ENCODE results near the gene SRP68. TPM values are rescaled to one million over a fixed set of nuclear protein-coding genes. Genes with fewer than 3 reads are reported as not detected.

Gene SRP68
- total RNA-seq, 1 experiment from 2014 or later = 113 TPM

DNA sequence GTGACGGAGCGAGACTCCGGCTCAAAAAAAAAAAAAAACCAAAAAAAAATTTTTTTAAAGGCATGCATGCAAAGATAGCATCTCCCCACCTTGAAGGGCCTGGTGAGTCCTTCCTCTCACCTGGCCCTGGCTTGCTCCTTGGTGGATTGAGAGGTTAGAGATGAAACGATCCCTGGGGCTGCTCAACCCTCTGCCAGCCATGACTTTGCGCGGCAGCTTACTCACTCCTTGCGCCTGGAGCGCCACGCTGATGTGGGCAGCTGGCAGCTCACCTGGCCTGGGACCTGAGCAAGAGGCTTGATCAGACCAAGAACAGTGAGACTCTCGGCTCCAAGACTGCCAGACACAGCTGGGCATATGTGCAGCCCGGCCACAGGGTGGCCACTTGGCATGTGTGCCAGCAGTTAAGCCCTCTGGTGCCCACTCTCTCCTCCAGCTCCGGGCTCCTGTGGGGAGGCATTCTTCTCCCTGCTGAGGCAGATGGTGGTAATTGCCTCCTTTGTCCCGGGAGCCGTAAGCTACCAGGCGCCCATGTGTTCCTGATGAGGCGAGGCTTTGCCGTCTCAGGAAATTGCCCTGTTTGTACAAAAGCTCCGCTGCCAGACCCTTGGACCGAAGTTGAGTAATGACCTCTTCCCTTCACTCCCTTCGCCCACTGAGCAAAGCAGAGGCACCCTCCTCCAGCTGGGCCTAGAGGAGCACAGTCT is 40.1 kb downstream of the SRP68 start:
- DNase-seq = no peak
- Mint-ChIP-seq H3K27ac (ENCODE audit: unreplicated experiment) (no peak overlapping the region), H3K9me3 (ENCODE audit: unreplicated experiment) (no peaks in the 10 kb centered on the region), H3K4me1 (ENCODE audit: low read depth, unreplicated experiment) (peaks cover 10% of the 10 kb centered on the region), H3K36me3 (ENCODE audit: insufficient read depth, unreplicated experiment) (peaks cover 8% of the 10 kb centered on the region), H3K27me3 (ENCODE audit: insufficient read depth, unreplicated experiment) (no peaks in the 10 kb centered on the region), H3K4me3 (ENCODE audit: unreplicated experiment) (no peak overlapping the region)
- intact Hi-C loops (cut with micrococcal nuclease; ENCODE audit: unreplicated experiment) = no loop called here
- no peak overlapping the region for H3K4me3 ChIP-seq (ENCODE audit: low read depth, low read length)
- peaks cover 11% of the 10 kb centered on the region for H3K4me1 ChIP-seq
- H3K9me3 ChIP-seq = peaks cover 3% of the 10 kb centered on the region
- BruUV-seq (replicated peaks) = no TSS peak
- ChIA-PET POLR2A (no interaction called here), CTCF (no interaction called here)
- no peaks in the 10 kb centered on the region for H3K27me3 ChIP-seq (replicated peaks; ENCODE audit: control insufficient read depth, insufficient read depth, low read length)
- H3K36me3 ChIP-seq (ENCODE audit: control insufficient read depth, insufficient read depth, low read length) = no peaks in the 10 kb centered on the region
- TF ChIP-seq, protein P1, sequence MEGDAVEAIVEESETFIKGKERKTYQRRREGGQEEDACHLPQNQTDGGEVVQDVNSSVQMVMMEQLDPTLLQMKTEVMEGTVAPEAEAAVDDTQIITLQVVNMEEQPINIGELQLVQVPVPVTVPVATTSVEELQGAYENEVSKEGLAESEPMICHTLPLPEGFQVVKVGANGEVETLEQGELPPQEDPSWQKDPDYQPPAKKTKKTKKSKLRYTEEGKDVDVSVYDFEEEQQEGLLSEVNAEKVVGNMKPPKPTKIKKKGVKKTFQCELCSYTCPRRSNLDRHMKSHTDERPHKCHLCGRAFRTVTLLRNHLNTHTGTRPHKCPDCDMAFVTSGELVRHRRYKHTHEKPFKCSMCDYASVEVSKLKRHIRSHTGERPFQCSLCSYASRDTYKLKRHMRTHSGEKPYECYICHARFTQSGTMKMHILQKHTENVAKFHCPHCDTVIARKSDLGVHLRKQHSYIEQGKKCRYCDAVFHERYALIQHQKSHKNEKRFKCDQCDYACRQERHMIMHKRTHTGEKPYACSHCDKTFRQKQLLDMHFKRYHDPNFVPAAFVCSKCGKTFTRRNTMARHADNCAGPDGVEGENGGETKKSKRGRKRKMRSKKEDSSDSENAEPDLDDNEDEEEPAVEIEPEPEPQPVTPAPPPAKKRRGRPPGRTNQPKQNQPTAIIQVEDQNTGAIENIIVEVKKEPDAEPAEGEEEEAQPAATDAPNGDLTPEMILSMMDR (IDR thresholded peaks at IDR 0.05; ENCODE audit: insufficient read depth in 1 of 2, low read depth in 1 of 2, low read length in 1 of 2, severe bottlenecking in 1 of 2, unreplicated experiment in 1 of 2) = no peak

DNA sequence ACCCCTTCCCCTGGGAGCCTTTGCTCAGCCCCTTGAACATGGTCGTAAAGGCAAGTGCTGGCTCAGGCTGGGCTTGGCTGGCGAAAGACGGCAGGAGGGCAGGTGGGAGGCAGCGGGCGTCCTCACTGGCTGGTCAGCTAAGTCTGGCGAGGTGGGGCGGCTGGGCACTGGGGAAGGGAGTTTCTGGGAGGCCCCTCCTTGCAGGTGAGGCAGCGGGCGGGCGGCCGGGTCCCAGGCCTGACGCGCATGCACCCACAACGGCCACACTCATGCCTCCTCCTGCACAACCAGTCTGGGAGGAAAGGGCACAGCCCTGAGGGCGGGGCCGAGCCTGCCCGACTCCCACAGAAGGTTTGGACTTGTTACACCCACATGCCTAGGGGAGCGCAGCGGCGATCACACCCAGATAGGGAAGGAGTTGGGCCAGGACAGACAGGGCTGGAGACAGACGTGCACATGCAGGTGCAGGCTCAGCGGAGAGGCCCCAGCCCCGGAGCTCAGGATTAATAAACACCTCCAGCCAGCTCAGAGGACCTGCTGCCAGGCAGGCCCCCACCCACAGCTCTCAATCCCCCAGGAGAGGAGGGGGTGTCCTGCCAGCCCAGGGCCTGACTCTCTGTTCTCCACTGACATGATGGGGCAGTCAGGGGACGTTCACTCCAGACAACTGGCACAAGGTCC is 45.0 kb downstream of the SRP68 start, which contains the start of gene EVPL:
Gene EVPL, minus strand, starts transcription at position 148 of the 681 bp plus-strand sequence. Its CDS starts 108 bp downstream, at position 40.
- no TSS peak for BruUV-seq (replicated peaks)
- POLR2A ChIA-PET = no interaction called here

DNA sequence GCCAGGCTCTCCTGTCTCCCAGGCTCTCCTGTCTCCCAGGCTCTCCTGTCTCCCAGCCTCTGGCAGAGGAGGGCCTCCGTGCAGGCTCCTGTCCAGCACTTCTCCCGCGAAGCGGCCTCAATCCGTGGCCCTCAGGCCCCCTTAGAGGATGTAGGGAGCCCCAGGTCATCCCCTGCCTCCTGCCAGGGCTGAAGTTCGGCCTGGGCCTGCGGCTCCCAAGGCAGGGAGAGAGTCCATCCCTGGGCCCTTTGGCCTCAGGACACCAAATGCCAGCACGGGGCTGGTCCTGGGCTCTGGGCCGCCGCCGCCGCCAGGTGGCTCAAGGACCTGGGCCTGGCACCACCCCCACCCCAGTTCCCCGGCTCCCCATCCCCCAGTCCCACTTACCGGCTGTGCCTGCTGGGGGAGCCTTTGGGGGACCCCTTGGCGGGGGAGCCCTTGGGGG is 45.6 kb downstream of the SRP68 start:
- TF ChIP-seq, protein P1 (IDR thresholded peaks at IDR 0.05; ENCODE audit: insufficient read depth in 1 of 2, low read depth in 1 of 2, low read length in 1 of 2, severe bottlenecking in 1 of 2, unreplicated experiment in 1 of 2) = no peak
- peaks cover 11% of the 10 kb centered on the region for H3K4me1 ChIP-seq
- Mint-ChIP-seq H3K27ac (ENCODE audit: unreplicated experiment) (peak overlapping the region; percentile 50), H3K4me3 (ENCODE audit: unreplicated experiment) (no peak overlapping the region), H3K4me1 (ENCODE audit: low read depth, unreplicated experiment) (peaks cover 10% of the 10 kb centered on the region), H3K27me3 (ENCODE audit: insufficient read depth, unreplicated experiment) (no peaks in the 10 kb centered on the region), H3K9me3 (ENCODE audit: unreplicated experiment) (no peaks in the 10 kb centered on the region), H3K36me3 (ENCODE audit: insufficient read depth, unreplicated experiment) (peaks cover 8% of the 10 kb centered on the region)
- POLR2A ChIA-PET = no interaction called here
- no TSS peak for BruUV-seq (replicated peaks)
- no peaks in the 10 kb centered on the region for H3K27me3 ChIP-seq (replicated peaks; ENCODE audit: control insufficient read depth, insufficient read depth, low read length)
- no peak for DNase-seq
- intact Hi-C loops (cut with micrococcal nuclease; ENCODE audit: unreplicated experiment) = no loop called here
- CTCF ChIA-PET = interaction anchor here (0.6 kb wide), 1 partner anchor 344 kb away, joined by 3 read pairs; no protein-coding TSS in a partner anchor
- no peaks in the 10 kb centered on the region for H3K36me3 ChIP-seq (ENCODE audit: control insufficient read depth, insufficient read depth, low read length)
- H3K9me3 ChIP-seq = no peaks in the 10 kb centered on the region; the same call in 1 of the 2 replicates
- no peak overlapping the region for H3K4me3 ChIP-seq (ENCODE audit: low read depth, low read length)

More for the DNA sequence above, 45.0 kb downstream of the SRP68 start, which contains the start of gene EVPL:
- no peaks in the 10 kb centered on the region; the same call in 1 of the 2 replicates for H3K9me3 ChIP-seq
- TF ChIP-seq, protein P1 (IDR thresholded peaks at IDR 0.05; ENCODE audit: insufficient read depth in 1 of 2, low read depth in 1 of 2, low read length in 1 of 2, severe bottlenecking in 1 of 2, unreplicated experiment in 1 of 2) = no peak
- Mint-ChIP-seq H3K27ac (ENCODE audit: unreplicated experiment) (peak within 1 kb of the TSS; percentile 50), H3K9me3 (ENCODE audit: unreplicated experiment) (no peaks in the 10 kb centered on the region), H3K4me1 (ENCODE audit: low read depth, unreplicated experiment) (peaks cover 10% of the 10 kb centered on the region), H3K27me3 (ENCODE audit: insufficient read depth, unreplicated experiment) (no peaks in the 10 kb centered on the region), H3K4me3 (ENCODE audit: unreplicated experiment) (no peak within 1 kb of the TSS), H3K36me3 (ENCODE audit: insufficient read depth, unreplicated experiment) (peaks cover 8% of the 10 kb centered on the region)
- H3K4me3 ChIP-seq (ENCODE audit: low read depth, low read length) = no peak within 1 kb of the TSS
- peaks cover 11% of the 10 kb centered on the region for H3K4me1 ChIP-seq
- peak in 1 of 2 experiments; percentile 57 for DNase-seq
- H3K36me3 ChIP-seq (ENCODE audit: control insufficient read depth, insufficient read depth, low read length) = no peaks in the 10 kb centered on the region
- intact Hi-C loops (cut with micrococcal nuclease; ENCODE audit: unreplicated experiment) = no loop called here
- CTCF ChIA-PET = interaction anchor here (0.6 to 1.0 kb wide), 2 partner anchors 13 to 343 kb away, joined by 3 read pairs; no protein-coding TSS in a partner anchor
- H3K27me3 ChIP-seq (replicated peaks; ENCODE audit: control insufficient read depth, insufficient read depth, low read length) = no peaks in the 10 kb centered on the region
